Jurkat, Clone E6-1 (cell line): Measurements from ENCODE around the gene JMJD7.

Source experiments
- DNase-seq: peaks from one replicate; pipeline ENCODE4 v3.0.0-alpha.2; 2011; ENCODE audit warnings: low read depth, low spot score
- H3K4me3 ChIP-seq: 2 replicates; pipeline ENCODE4 v1.5.1; 2011; ENCODE audit warnings: mild to moderate bottlenecking, low read length, control low read depth, moderate library complexity

Gene JMJD7

GRCh38 chr15:41874736-41875135 is 46.8 kb downstream of the JMJD7 start:
- no peak for DNase-seq

GRCh38 chr15:41876007-41876406 is 48.1 kb downstream of the JMJD7 start:
- DNase-seq, result peak; percentile 45
- no peak overlapping the region for H3K4me3 ChIP-seq

More at GRCh38 chr15:41874736-41875135, 46.8 kb downstream of the JMJD7 start:
- no peak overlapping the region for H3K4me3 ChIP-seq

GRCh38 chr15:41876689-41877088 is 48.8 kb downstream of the JMJD7 start:
- no peak for DNase-seq
- no peak overlapping the region for H3K4me3 ChIP-seq

- DNase-seq, result no peak
- H3K4me3 ChIP-seq, result no peak overlapping the region
Observed at GRCh38 chr15:41877631-41878354, 49.9 kb downstream of the JMJD7 start.

GRCh38 chr15:41878355-41878699 is 50.4 kb downstream of the JMJD7 start:
- no peak for DNase-seq
- H3K4me3 ChIP-seq, result no peak overlapping the region

GRCh38 chr15:41879321-41879845 is 51.5 kb downstream of the JMJD7 start:
- H3K4me3 ChIP-seq, result no peak overlapping the region
- no peak for DNase-seq

GRCh38 chr15:41880156-41880877 is 52.4 kb downstream of the JMJD7 start:
- DNase-seq, result no peak
- no peak overlapping the region for H3K4me3 ChIP-seq

- no peak overlapping the region for H3K4me3 ChIP-seq
- no peak for DNase-seq
Observed at GRCh38 chr15:41881086-41881485, 53.2 kb downstream of the JMJD7 start.

GRCh38 chr15:41881550-41881919 is 53.6 kb downstream of the JMJD7 start:
- DNase-seq, result no peak
- H3K4me3 ChIP-seq, result no peak overlapping the region

- no peak for DNase-seq
- H3K4me3 ChIP-seq, result no peak overlapping the region
Observed at GRCh38 chr15:41881920-41882688, 54.2 kb downstream of the JMJD7 start.

GRCh38 chr15:41882689-41883483 is 55.0 kb downstream of the JMJD7 start:
- peak; percentile 12 for DNase-seq

GRCh38 chr15:41883484-41883825 is 55.6 kb downstream of the JMJD7 start:
- no peak for DNase-seq

More at GRCh38 chr15:41882689-41883483, 55.0 kb downstream of the JMJD7 start:
- no peak overlapping the region for H3K4me3 ChIP-seq

GRCh38 chr15:41884458-41884857 is 56.6 kb downstream of the JMJD7 start:
- no peak for DNase-seq
- H3K4me3 ChIP-seq, result no peak overlapping the region

More at GRCh38 chr15:41883484-41883825, 55.6 kb downstream of the JMJD7 start:
- no peak overlapping the region for H3K4me3 ChIP-seq

GRCh38 chr15:41885321-41885720 is 57.4 kb downstream of the JMJD7 start:
- DNase-seq, result no peak
- no peak overlapping the region for H3K4me3 ChIP-seq

GRCh38 chr15:41885841-41886240 is 57.9 kb downstream of the JMJD7 start:
- H3K4me3 ChIP-seq, result no peak overlapping the region
- no peak for DNase-seq

GRCh38 chr15:41886741-41887140 is 58.8 kb downstream of the JMJD7 start:
- no peak overlapping the region for H3K4me3 ChIP-seq
- DNase-seq, result no peak

- H3K4me3 ChIP-seq, result no peak overlapping the region
- DNase-seq, result no peak
Observed at GRCh38 chr15:41887161-41887560, 59.3 kb downstream of the JMJD7 start.
